HEK293T (cell line): ENCODE data around the gene FBXL4.

Source experiments
- BHLHE40 ChIP-seq: fragments of 450-650 bp; IDR thresholded peaks from 2 replicates; pipeline ENCODE4 v1.6.1; 2016; ENCODE audit warnings: mild to moderate bottlenecking, moderate library complexity, borderline replicate concordance
- HDGF ChIP-seq: fragments of 450-650 bp; IDR thresholded peaks from 2 replicates; pipeline ENCODE4 v1.6.1; 2017; ENCODE audit warnings: antibody characterized with exemption, borderline replicate concordance

DNA sequence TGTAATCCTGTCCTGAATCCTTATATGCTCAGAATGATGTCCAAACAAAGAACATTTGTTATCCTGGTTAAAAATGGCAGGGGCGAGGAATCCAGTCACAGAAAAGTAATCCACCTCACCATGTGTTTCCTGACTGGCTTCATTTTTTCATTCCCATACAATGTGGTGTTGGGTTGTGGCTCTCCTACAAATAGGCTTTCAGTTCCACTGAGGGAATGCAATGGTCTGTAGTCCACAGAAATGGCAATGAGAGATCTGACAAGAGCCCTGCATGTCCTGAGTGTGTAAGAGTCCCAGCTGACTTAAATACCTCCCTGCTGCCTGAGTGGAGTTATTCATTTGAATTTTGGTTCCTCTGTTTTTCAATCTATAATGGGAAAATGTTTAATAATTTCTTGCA, 47.4 kb upstream of the FBXL4 start:
- no peak for TF ChIP-seq HDGF
- no peak for TF ChIP-seq BHLHE40
